Keratinocyte (primary cell): ENCODE results near the gene MEIS2. TPM values are rescaled to one million over a fixed set of nuclear protein-coding genes. Genes with fewer than 3 reads are reported as not detected.

Experiments
- DNase-seq: peaks from one replicate; pipeline ENCODE4 v3.0.0-alpha.2; 2011; ENCODE audit warnings: low read depth, missing footprints, low spot score
- FAIRE-seq: peaks from 2 replicates; lab custom pipeline; 2011; peaks lifted over from hg19 to GRCh38; lab: Jason Lieb, UNC
- H2AFZ ChIP-seq: 2 replicates; pipeline ENCODE4 v1.6.0; 2012; ENCODE audit warnings: low read length, control low read depth, inconsistent platforms; ENCODE audit not compliant: control insufficient read depth
- H3K27ac ChIP-seq: 2 replicates; pipeline ENCODE4 v1.5.1; 2011; ENCODE audit warnings: low read length; ENCODE audit not compliant: control insufficient read depth, insufficient read depth
- H3K27me3 ChIP-seq: 3 replicates; pipeline ENCODE4 v1.6.0; 2011; ENCODE audit warnings: low read length; ENCODE audit not compliant: control insufficient read depth, insufficient read depth; ENCODE audit errors: extremely low read depth
- H3K36me3 ChIP-seq, 2 experiments: 2 replicates in 1 of 2; 3 replicates in 1 of 2; pipeline ENCODE4 v1.5.1; 2011; ENCODE audit warnings: low read length in 2 of 2, mild to moderate bottlenecking in 1 of 2; ENCODE audit not compliant: control insufficient read depth in 2 of 2, insufficient read depth in 2 of 2; ENCODE audit errors: extremely low read depth in 1 of 2
- H3K4me1 ChIP-seq: 3 replicates; pipeline ENCODE4 v1.5.1; 2011; ENCODE audit warnings: low read length; ENCODE audit not compliant: control insufficient read depth, insufficient read depth; ENCODE audit errors: extremely low read depth
- H3K4me2 ChIP-seq: 3 replicates; pipeline ENCODE4 v1.6.0; 2011; ENCODE audit warnings: low read depth, low read length; ENCODE audit not compliant: control insufficient read depth, insufficient read depth; ENCODE audit errors: extremely low read depth
- H3K4me3 ChIP-seq, 3 experiments: fragments of 200-600 bp in 1 of 3; sonication (generic) in 1 of 3; 2 replicates in 2 of 3; 3 replicates in 1 of 3; pipeline ENCODE4 v1.5.1; 2011 to 2016; ENCODE audit warnings: low read length in 3 of 3, mild to moderate bottlenecking in 3 of 3, control low read depth in 2 of 3, inconsistent platforms in 1 of 3, low read depth in 1 of 3, mixed read lengths in 1 of 3, mixed run types in 1 of 3, moderate library complexity in 1 of 3; ENCODE audit not compliant: control insufficient read depth in 2 of 3, insufficient read depth in 2 of 3; ENCODE audit errors: extremely low read depth in 1 of 3
- H3K79me2 ChIP-seq: 2 replicates; pipeline ENCODE4 v1.6.0; 2012; ENCODE audit warnings: low read length; ENCODE audit not compliant: control insufficient read depth, insufficient read depth
- H3K9ac ChIP-seq: 3 replicates; pipeline ENCODE4 v1.6.0; 2011; ENCODE audit warnings: low read length; ENCODE audit not compliant: control insufficient read depth, insufficient read depth; ENCODE audit errors: extremely low read depth
- H3K9me1 ChIP-seq: 3 replicates; pipeline ENCODE4 v1.6.0; 2011; ENCODE audit warnings: low read length; ENCODE audit not compliant: control insufficient read depth, insufficient read depth; ENCODE audit errors: extremely low read depth
- H3K9me3 ChIP-seq: 2 replicates; pipeline ENCODE4 v1.5.1; 2012; ENCODE audit warnings: low read depth, low read length; ENCODE audit not compliant: control insufficient read depth
- H4K20me1 ChIP-seq: 3 replicates; pipeline ENCODE4 v1.6.0; 2011; ENCODE audit warnings: low read length; ENCODE audit not compliant: control insufficient read depth, insufficient read depth; ENCODE audit errors: extremely low read depth
- EZH2 ChIP-seq: IDR thresholded peaks from one replicate; pipeline ENCODE4 v1.6.1; 2012; ENCODE audit warnings: inconsistent platforms, mild to moderate bottlenecking, low read length, moderate library complexity
- dilution Hi-C: fragments of 300-500 bp; cut with MboI; formaldehyde crosslinking; loops from one replicate; pipeline ENCODE4 v1.7.0; 2020; ENCODE audit warnings: low sequenced_read_pairs; ENCODE audit not compliant: extremely low pct_ligation_motif_present
- polyA plus RNA-seq, 5 experiments: library from polyadenylated mRNA; depleted of rRNA in 3 of 5; stranded (reverse) in 3 of 5; stranded (forward) in 1 of 5; unstranded in 1 of 5; fragments of >200 nt; gene quantifications; 1 replicate in 1 of 5; 2 replicates in 3 of 5; 3 replicates in 1 of 5; pipeline versions ENCODE4 v1.2.1 to v1.2.3, GENCODE V29; 2011 to 2012; ENCODE audit warnings: missing spikeins in 2 of 5, low read depth in 1 of 5, low replicate concordance in 1 of 5
- TF ChIP-seq, protein P1 (sequence below), 3 experiments: IDR thresholded peaks in 1 of 3; conservative IDR thresholded peaks in 1 of 3; optimal IDR thresholded peaks in 1 of 3; 2 replicates in 2 of 3; 3 replicates in 1 of 3; pipeline versions ENCODE3 to v1.5.1; 2011; ENCODE audit warnings: low read length in 3 of 3, mild to moderate bottlenecking in 3 of 3, moderate library complexity in 2 of 3, control low read depth in 1 of 3, inconsistent platforms in 1 of 3; ENCODE audit not compliant: insufficient read depth in 2 of 3; ENCODE audit errors: extremely low read depth in 1 of 3

MEIS2 gene
- polyA plus RNA-seq, 1 donor (not counting 4 experiments of a cell fraction or from before 2014, with no cell fraction given), result 11.4 TPM

GRCh38 chr15:36950371-36950770 is 150.0 kb downstream of the MEIS2 start:
- Histone ChIP-seq H3K9me3 (no peaks in the 10 kb centered on the region), H2AFZ (no peak overlapping the region), H3K9me1 (no peaks in the 10 kb centered on the region), H4K20me1 (no peaks in the 10 kb centered on the region), H3K4me2 (no peak overlapping the region), H3K27ac (no peak overlapping the region), H3K36me3 (no peaks in the 10 kb centered on the region), H3K27me3 (no peaks in the 10 kb centered on the region), H3K4me1 (no peaks in the 10 kb centered on the region), H3K4me3 (no peak overlapping the region), H3K79me2 (no peaks in the 10 kb centered on the region), H3K9ac (no peak overlapping the region)
- dilution Hi-C loops, result no loop called here
- no peak for TF ChIP-seq EZH2
- no peak for DNase-seq
- FAIRE-seq, result no peak

DNA sequence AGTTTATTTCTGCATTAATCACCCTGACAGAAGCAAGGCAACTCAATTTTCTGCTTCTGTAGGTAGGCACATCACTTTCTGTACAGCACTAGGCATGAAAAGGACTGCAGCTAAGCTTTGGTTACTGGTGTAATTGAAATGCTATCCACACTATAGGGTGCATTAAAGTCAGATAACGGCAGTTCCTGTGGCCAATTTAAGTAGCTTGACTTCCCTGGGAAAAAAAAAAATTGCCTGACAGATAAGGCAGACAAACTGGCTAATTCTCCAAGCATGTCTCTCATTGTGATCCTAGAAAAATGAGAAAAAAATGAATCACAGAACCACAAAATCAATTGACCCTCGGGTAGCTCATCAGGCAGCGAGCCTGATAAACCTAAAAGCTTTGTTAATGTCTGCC is 151.4 kb downstream of the MEIS2 start:
- no peak overlapping the region for H3K4me3 ChIP-seq
- H3K9ac ChIP-seq, result no peak overlapping the region
- no peak overlapping the region for H3K4me2 ChIP-seq
- H3K9me1 ChIP-seq, result no peaks in the 10 kb centered on the region
- H2AFZ ChIP-seq, result no peak overlapping the region
- TF ChIP-seq, protein P1, sequence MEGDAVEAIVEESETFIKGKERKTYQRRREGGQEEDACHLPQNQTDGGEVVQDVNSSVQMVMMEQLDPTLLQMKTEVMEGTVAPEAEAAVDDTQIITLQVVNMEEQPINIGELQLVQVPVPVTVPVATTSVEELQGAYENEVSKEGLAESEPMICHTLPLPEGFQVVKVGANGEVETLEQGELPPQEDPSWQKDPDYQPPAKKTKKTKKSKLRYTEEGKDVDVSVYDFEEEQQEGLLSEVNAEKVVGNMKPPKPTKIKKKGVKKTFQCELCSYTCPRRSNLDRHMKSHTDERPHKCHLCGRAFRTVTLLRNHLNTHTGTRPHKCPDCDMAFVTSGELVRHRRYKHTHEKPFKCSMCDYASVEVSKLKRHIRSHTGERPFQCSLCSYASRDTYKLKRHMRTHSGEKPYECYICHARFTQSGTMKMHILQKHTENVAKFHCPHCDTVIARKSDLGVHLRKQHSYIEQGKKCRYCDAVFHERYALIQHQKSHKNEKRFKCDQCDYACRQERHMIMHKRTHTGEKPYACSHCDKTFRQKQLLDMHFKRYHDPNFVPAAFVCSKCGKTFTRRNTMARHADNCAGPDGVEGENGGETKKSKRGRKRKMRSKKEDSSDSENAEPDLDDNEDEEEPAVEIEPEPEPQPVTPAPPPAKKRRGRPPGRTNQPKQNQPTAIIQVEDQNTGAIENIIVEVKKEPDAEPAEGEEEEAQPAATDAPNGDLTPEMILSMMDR (optimal IDR thresholded peaks at IDR 0.05 in 1 of 3, IDR thresholded peaks at IDR 0.05 in 1 of 3, conservative IDR thresholded peaks at IDR 0.05 in 1 of 3; ENCODE audit: extremely low read depth in 1 of 3, insufficient read depth in 2 of 3, low read length in 3 of 3), result no peak
- no peak for TF ChIP-seq EZH2
- H4K20me1 ChIP-seq, result no peaks in the 10 kb centered on the region
- H3K9me3 ChIP-seq, result no peaks in the 10 kb centered on the region
- dilution Hi-C loops, result no loop called here
- H3K27ac ChIP-seq, result no peak overlapping the region
- no peak for DNase-seq
- no peaks in the 10 kb centered on the region for H3K4me1 ChIP-seq
- H3K36me3 ChIP-seq, result no peaks in the 10 kb centered on the region
- no peaks in the 10 kb centered on the region for H3K79me2 ChIP-seq
- H3K27me3 ChIP-seq, result no peaks in the 10 kb centered on the region
- FAIRE-seq, result no peak

- no peak for FAIRE-seq
- no peaks in the 10 kb centered on the region for H3K4me1 ChIP-seq
- dilution Hi-C loops, result no loop called here
Measured at GRCh38 chr15:36947035-36947719, 153.2 kb downstream of the MEIS2 start.

More at GRCh38 chr15:36947035-36947719, 153.2 kb downstream of the MEIS2 start:
- no peak for DNase-seq
- Histone ChIP-seq H3K9ac (no peak overlapping the region), H3K79me2 (no peaks in the 10 kb centered on the region), H3K9me3 (no peaks in the 10 kb centered on the region), H3K4me3 (no peak overlapping the region), H3K4me2 (no peak overlapping the region), H4K20me1 (no peaks in the 10 kb centered on the region), H3K9me1 (no peaks in the 10 kb centered on the region), H3K27ac (no peak overlapping the region), H3K36me3 (no peaks in the 10 kb centered on the region), H2AFZ (no peak overlapping the region), H3K27me3 (no peaks in the 10 kb centered on the region)
- no peak for TF ChIP-seq EZH2
- TF ChIP-seq, protein P1 (optimal IDR thresholded peaks at IDR 0.05 in 1 of 3, IDR thresholded peaks at IDR 0.05 in 1 of 3, conservative IDR thresholded peaks at IDR 0.05 in 1 of 3; ENCODE audit: extremely low read depth in 1 of 3, insufficient read depth in 2 of 3, low read length in 3 of 3), result no peak
